H1 (cell line): ENCODE measurements around the gene NUP107. TPM values are rescaled to one million over a fixed set of nuclear protein-coding genes. Genes with fewer than 3 reads are reported as not detected.

Experiments used
- CTCF ChIA-PET: fragments of 300-600 bp; sonication (Branson Sonifier 250); formaldehyde crosslinking; loops from one replicate; lab custom pipeline; 2021; ENCODE audit not compliant: partially characterized antibody; lab: Charles Lee
- POLR2A ChIA-PET: fragments of 300-600 bp; sonication (Branson Sonifier 250); formaldehyde crosslinking; loops from one replicate; lab custom pipeline; 2021; ENCODE audit warnings: inconsistent platforms; ENCODE audit not compliant: partially characterized antibody; lab: Charles Lee
- DNase-seq, 2 experiments: peaks; one replicate each; pipeline versions ENCODE4 v3.0.0 to v3.0.0-alpha.2; 2010 to 2022; ENCODE audit warnings: low spot score in 2 of 2, low read depth in 1 of 2, mixed read lengths in 1 of 2
- FAIRE-seq: peaks from 2 replicates; lab custom pipeline; 2011; peaks lifted over from hg19 to GRCh38; lab: Jason Lieb, UNC
- H2AFZ ChIP-seq: 2 replicates; pipeline ENCODE4 v1.8.1; 2012; ENCODE audit warnings: low read length, inconsistent platforms
- H2AK5ac ChIP-seq: 2 replicates; pipeline ENCODE4 v1.6.1; 2013; ENCODE audit warnings: low read depth, low read length
- H2BK120ac ChIP-seq: replicated peaks from 2 replicates; pipeline ENCODE3; 2013; ENCODE audit warnings: low read depth, low read length, inconsistent platforms
- H2BK12ac ChIP-seq: 2 replicates; pipeline ENCODE4 v1.6.1; 2013; ENCODE audit warnings: low read depth, low read length
- H2BK15ac ChIP-seq: 2 replicates; pipeline ENCODE4 v1.6.1; 2013; ENCODE audit warnings: low read length
- H2BK20ac ChIP-seq: 2 replicates; pipeline ENCODE4 v1.6.1; 2013; ENCODE audit warnings: low read length
- H2BK5ac ChIP-seq: 2 replicates; pipeline ENCODE4 v1.6.1; 2013; ENCODE audit warnings: low read depth, low read length
- H3K14ac ChIP-seq: 2 replicates; pipeline ENCODE4 v1.6.1; 2013; ENCODE audit warnings: inconsistent platforms; ENCODE audit not compliant: insufficient read length
- H3K18ac ChIP-seq: 2 replicates; pipeline ENCODE4 v1.6.1; 2013; ENCODE audit warnings: low read length; ENCODE audit errors: extremely low read depth
- H3K23ac ChIP-seq: 2 replicates; pipeline ENCODE4 v1.6.1; 2013; ENCODE audit warnings: inconsistent platforms; ENCODE audit not compliant: insufficient read length
- H3K23me2 ChIP-seq: 2 replicates; pipeline ENCODE4 v1.6.1; 2013; ENCODE audit warnings: low read depth, low read length
- H3K27ac ChIP-seq: 2 replicates; pipeline ENCODE4 v1.6.1; 2011; ENCODE audit warnings: low read depth, low read length, inconsistent platforms
- H3K27me3 ChIP-seq, 4 experiments: replicated peaks in 1 of 4; 1 replicate in 1 of 4; 2 replicates in 3 of 4; pipeline versions ENCODE4 v1.6.1 to v1.8.1; 2011 to 2013; ENCODE audit warnings: low read length in 3 of 4, mild to moderate bottlenecking in 3 of 4, inconsistent platforms in 2 of 4, mixed read lengths in 2 of 4, moderate library complexity in 1 of 4; ENCODE audit not compliant: control insufficient read depth in 3 of 4, insufficient read depth in 3 of 4; ENCODE audit errors: extremely low read depth in 1 of 4
- H3K36me3 ChIP-seq, 4 experiments: 2 replicates each; pipeline versions ENCODE4 v1.6.1 to v1.8.1; 2011 to 2013; ENCODE audit warnings: mild to moderate bottlenecking in 4 of 4, low read length in 3 of 4, moderate library complexity in 2 of 4, control low read depth in 1 of 4, inconsistent platforms in 1 of 4; ENCODE audit not compliant: insufficient read depth in 4 of 4, control insufficient read depth in 2 of 4
- H3K4ac ChIP-seq: replicated peaks from 2 replicates; pipeline ENCODE3; 2013; ENCODE audit warnings: low read length, low read depth, mixed read lengths, inconsistent platforms; ENCODE audit not compliant: insufficient read length
- H3K4me1 ChIP-seq, 4 experiments: replicated peaks in 1 of 4; 1 replicate in 1 of 4; 2 replicates in 3 of 4; pipeline versions ENCODE4 v1.6.1 to v1.8.1; 2011 to 2013; ENCODE audit warnings: low read length in 3 of 4, inconsistent platforms in 2 of 4, mixed read lengths in 1 of 4; ENCODE audit not compliant: insufficient read depth in 4 of 4, control insufficient read depth in 3 of 4
- H3K4me2 ChIP-seq, 2 experiments: 2 replicates each; pipeline versions ENCODE4 v1.6.1 to v1.8.1; 2011 to 2013; ENCODE audit warnings: low read depth in 2 of 2, low read length in 2 of 2, control low read depth in 1 of 2, inconsistent platforms in 1 of 2, mild to moderate bottlenecking in 1 of 2; ENCODE audit not compliant: insufficient read depth in 1 of 2
- H3K4me3 ChIP-seq, 4 experiments: fragments of 200-600, 300-600 bp in 1 of 4; sonication (generic), shearing (Covaris generic), sonication (Bioruptor Twin) in 1 of 4; 2 replicates each; pipeline versions ENCODE4 v1.5.1 to v1.8.1; 2011 to 2016; ENCODE audit warnings: low read length in 4 of 4, low read depth in 3 of 4, control low read depth in 2 of 4, inconsistent platforms in 2 of 4, mild to moderate bottlenecking in 2 of 4, mixed read lengths in 1 of 4, moderate library complexity in 1 of 4; ENCODE audit not compliant: insufficient read depth in 2 of 4; ENCODE audit errors: extremely low read depth in 1 of 4
- H3K56ac ChIP-seq: replicated peaks from 2 replicates; pipeline ENCODE3; 2013; ENCODE audit warnings: low read depth, mild to moderate bottlenecking, mixed read lengths, low read length, inconsistent platforms; ENCODE audit not compliant: insufficient read length
- H3K79me1 ChIP-seq: 2 replicates; pipeline ENCODE4 v1.6.1; 2013; ENCODE audit warnings: low read depth, low read length, control low read depth
- H3K79me2 ChIP-seq, 2 experiments: 2 replicates each; pipeline versions ENCODE4 v1.6.1 to v1.8.1; 2012 to 2013; ENCODE audit warnings: low read length in 2 of 2, mild to moderate bottlenecking in 2 of 2, inconsistent platforms in 1 of 2; ENCODE audit not compliant: insufficient read depth in 2 of 2, control insufficient read depth in 1 of 2
- H3K9ac ChIP-seq, 4 experiments: replicated peaks in 1 of 4; 1 replicate in 1 of 4; 2 replicates in 3 of 4; pipeline versions ENCODE4 v1.6.1 to v1.8.1; 2011 to 2013; ENCODE audit warnings: low read depth in 3 of 4, low read length in 3 of 4, control low read depth in 2 of 4, mild to moderate bottlenecking in 2 of 4, moderate library complexity in 2 of 4, inconsistent platforms in 1 of 4; ENCODE audit errors: extremely low read depth in 1 of 4
- H3K9me3 ChIP-seq, 2 experiments: 2 replicates each; pipeline versions ENCODE4 v1.6.1 to v1.8.1; 2012 to 2013; ENCODE audit warnings: mild to moderate bottlenecking in 2 of 2, moderate library complexity in 2 of 2, control low read depth in 1 of 2, inconsistent platforms in 1 of 2, low read depth in 1 of 2, low read length in 1 of 2, mixed read lengths in 1 of 2; ENCODE audit not compliant: insufficient read depth in 2 of 2
- H4K20me1 ChIP-seq, 2 experiments: replicated peaks in 1 of 2; 2 replicates each; pipeline versions ENCODE3 to v1.8.1; 2011 to 2013; ENCODE audit warnings: inconsistent platforms in 2 of 2, low read length in 2 of 2, mild to moderate bottlenecking in 1 of 2; ENCODE audit not compliant: insufficient read depth in 2 of 2, control insufficient read depth in 1 of 2
- H4K5ac ChIP-seq: 2 replicates; pipeline ENCODE4 v1.6.1; 2013; ENCODE audit warnings: low read length, low read depth, mixed read lengths, inconsistent platforms; ENCODE audit not compliant: insufficient read length
- H4K8ac ChIP-seq: 2 replicates; pipeline ENCODE4 v1.8.0; 2013; ENCODE audit warnings: mild to moderate bottlenecking, moderate library complexity, low read length, inconsistent platforms; ENCODE audit not compliant: insufficient read depth; ENCODE audit errors: extremely low read depth
- H4K91ac ChIP-seq: replicated peaks from 2 replicates; pipeline ENCODE3; 2013; ENCODE audit warnings: low read length, mixed read lengths, inconsistent platforms; ENCODE audit not compliant: insufficient read length
- BACH1 ChIP-seq: IDR thresholded peaks from 2 replicates; pipeline ENCODE4 v1.6.1; 2012; ENCODE audit warnings: low read length, improper control_type of control experiment
- CBX5 ChIP-seq: fragments of 300-800, 300-1000 bp; sonication (generic); IDR thresholded peaks from 2 replicates; pipeline ENCODE4 v1.7.1; 2016; ENCODE audit warnings: antibody characterized with exemption, low read length, low read depth
- CBX8 ChIP-seq: fragments of 300-800, 300-1000 bp; sonication (generic); IDR thresholded peaks from 2 replicates; pipeline ENCODE4 v1.7.1; 2016; ENCODE audit warnings: low read depth, low read length, borderline replicate concordance
- EP300 ChIP-seq, 2 experiments: IDR thresholded peaks; 1 replicate in 1 of 2; 2 replicates in 1 of 2; pipeline ENCODE4 v1.6.1; 2011 to 2012; ENCODE audit warnings: low read depth in 2 of 2, low read length in 2 of 2, mild to moderate bottlenecking in 2 of 2, borderline replicate concordance in 1 of 2, inconsistent platforms in 1 of 2, moderate library complexity in 1 of 2
- FOSL1 ChIP-seq: IDR thresholded peaks from 2 replicates; pipeline ENCODE4 v1.6.1; 2011; ENCODE audit warnings: mild to moderate bottlenecking, low read depth, low read length, moderate library complexity; ENCODE audit not compliant: insufficient read depth
- NANOG ChIP-seq: IDR thresholded peaks from 2 replicates; pipeline ENCODE4 v1.6.1; 2011; ENCODE audit warnings: low read length, low read depth, mild to moderate bottlenecking, inconsistent platforms; ENCODE audit not compliant: insufficient read depth, poor library complexity, severe bottlenecking
- SIX5 ChIP-seq: IDR thresholded peaks from 2 replicates; pipeline ENCODE4 v1.6.1; 2011; ENCODE audit warnings: mild to moderate bottlenecking, low read depth, low read length
- TBP ChIP-seq: IDR thresholded peaks from 2 replicates; pipeline ENCODE4 v1.6.1; 2011; ENCODE audit warnings: low read depth, low read length, improper control_type of control experiment
- ZNF274 ChIP-seq: IDR thresholded peaks from 2 replicates; pipeline ENCODE4 v1.7.0; 2012; ENCODE audit warnings: low read length, borderline replicate concordance; ENCODE audit errors: extremely low read depth
- WGBS, 2 experiments: shearing (Covaris generic) in 1 of 2; methylation state at CpG; one replicate each; pipeline versions ENCODE4 v1.1.6 to v1.1.7; 2013 to 2015; ENCODE audit warnings: low lambda C conversion rate in 2 of 2, mixed read lengths in 2 of 2, inconsistent platforms in 1 of 2, low coverage in 1 of 2, missing lambda C conversion rate in 1 of 2; ENCODE audit not compliant: insufficient replicate concordance in 2 of 2, insufficient coverage in 1 of 2, insufficient read length in 1 of 2; ENCODE audit errors: extremely low coverage in 1 of 2, missing lambda C conversion rate in 1 of 2; 5-methylcytosine and 5-hydroxymethylcytosine counted together
- polyA plus RNA-seq, 7 experiments: library from polyadenylated mRNA; depleted of rRNA in 3 of 7; stranded (reverse) in 5 of 7; unstranded in 2 of 7; fragments of >200 nt in 5 of 7; fragments of 200-250 nt in 2 of 7; gene quantifications; 1 replicate in 5 of 7; 2 replicates in 1 of 7; 4 replicates in 1 of 7; pipeline versions ENCODE4 v1.2.1 to v1.2.3, GENCODE V29; 2011 to 2013; ENCODE audit warnings: missing spikeins in 2 of 7, mixed read lengths in 2 of 7
- total RNA-seq: library from RNA; stranded (reverse); fragmentation: NEBNext Ultra II Directional; extraction: Animal tissue kit (Norgen Biotek cat#: 25700); gene quantifications from 2 replicates; pipeline ENCODE4 v1.2.1, GENCODE V29; 2021
- TF ChIP-seq, protein P1 (sequence below): IDR thresholded peaks from 2 replicates; pipeline ENCODE4 v1.6.1; 2012; ENCODE audit warnings: low read length, inconsistent platforms
- TF ChIP-seq, protein P2 (sequence below): IDR thresholded peaks from 2 replicates; pipeline ENCODE4 v1.6.1; 2012; ENCODE audit warnings: inconsistent platforms

NUP107 gene
- total and polyA plus RNA-seq, 2 of the 8 experiments (the other 6 are each of a cell fraction or from before 2014, with no cell fraction given): 46.1 to 141 TPM

DNA sequence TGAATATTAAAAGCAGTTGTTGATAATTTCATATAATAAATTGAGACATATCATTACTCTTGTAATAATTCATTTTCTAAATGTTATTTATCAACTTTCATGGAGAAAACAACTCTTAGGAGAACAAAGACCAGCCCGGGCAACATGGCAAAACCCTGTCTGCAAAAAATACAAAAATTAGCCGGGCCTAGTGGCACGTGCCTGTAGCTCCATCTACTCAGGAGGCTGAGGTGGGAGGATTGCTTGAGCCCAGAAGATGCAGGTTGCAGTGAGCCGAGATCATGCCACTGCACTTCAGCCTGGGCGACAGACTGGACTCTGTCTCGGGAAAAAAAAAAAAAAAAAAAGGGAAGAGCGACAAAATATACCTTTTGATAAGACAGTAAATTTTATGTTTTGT lies 80.4 kb downstream of the NUP107 start:
- TF ChIP-seq EP300 (IDR thresholded peaks at IDR 0.05; ENCODE audit: borderline replicate concordance in 1 of 2, low read depth in 2 of 2, low read length in 2 of 2) (no peak), FOSL1 (no peak), NANOG (no peak), ZNF274 (no peak), SIX5 (no peak), TBP (no peak), CBX8 (no peak), BACH1 (no peak), CBX5 (no peak)
- TF ChIP-seq, protein P1, sequence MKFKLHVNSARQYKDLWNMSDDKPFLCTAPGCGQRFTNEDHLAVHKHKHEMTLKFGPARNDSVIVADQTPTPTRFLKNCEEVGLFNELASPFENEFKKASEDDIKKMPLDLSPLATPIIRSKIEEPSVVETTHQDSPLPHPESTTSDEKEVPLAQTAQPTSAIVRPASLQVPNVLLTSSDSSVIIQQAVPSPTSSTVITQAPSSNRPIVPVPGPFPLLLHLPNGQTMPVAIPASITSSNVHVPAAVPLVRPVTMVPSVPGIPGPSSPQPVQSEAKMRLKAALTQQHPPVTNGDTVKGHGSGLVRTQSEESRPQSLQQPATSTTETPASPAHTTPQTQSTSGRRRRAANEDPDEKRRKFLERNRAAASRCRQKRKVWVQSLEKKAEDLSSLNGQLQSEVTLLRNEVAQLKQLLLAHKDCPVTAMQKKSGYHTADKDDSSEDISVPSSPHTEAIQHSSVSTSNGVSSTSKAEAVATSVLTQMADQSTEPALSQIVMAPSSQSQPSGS: no peak
- TF ChIP-seq, protein P2, sequence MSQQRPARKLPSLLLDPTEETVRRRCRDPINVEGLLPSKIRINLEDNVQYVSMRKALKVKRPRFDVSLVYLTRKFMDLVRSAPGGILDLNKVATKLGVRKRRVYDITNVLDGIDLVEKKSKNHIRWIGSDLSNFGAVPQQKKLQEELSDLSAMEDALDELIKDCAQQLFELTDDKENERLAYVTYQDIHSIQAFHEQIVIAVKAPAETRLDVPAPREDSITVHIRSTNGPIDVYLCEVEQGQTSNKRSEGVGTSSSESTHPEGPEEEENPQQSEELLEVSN: no peak
- Histone ChIP-seq H4K8ac (no peak overlapping the region), H4K91ac (no peak overlapping the region), H4K5ac (no peak overlapping the region), H3K4me3 (no peak overlapping the region), H3K36me3 (peaks cover 0 to 12% (median under 1%) of the 10 kb centered on the region in 4 experiments; a peak in 2 of 8 replicates), H3K79me1 (no peaks in the 10 kb centered on the region), H3K27ac (no peak overlapping the region), H3K9ac (no peak overlapping the region), H3K14ac (no peak overlapping the region), H3K4me1 (no peaks in the 10 kb centered on the region), H2AK5ac (no peak overlapping the region), H2BK20ac (no peak overlapping the region), H3K18ac (no peak overlapping the region), H2BK120ac (no peak overlapping the region), H2BK15ac (no peak overlapping the region), H2AFZ (no peak overlapping the region), H3K4me2 (no peak overlapping the region), H3K56ac (no peak overlapping the region), H3K23me2 (no peaks in the 10 kb centered on the region), H3K9me3 (no peaks in the 10 kb centered on the region), H2BK12ac (no peak overlapping the region), H3K27me3 (no peaks in the 10 kb centered on the region), H4K20me1 (peaks cover 0 to 2% of the 10 kb centered on the region in 2 experiments), H3K79me2 (no peaks in the 10 kb centered on the region), H3K4ac (no peak overlapping the region), H3K23ac (no peak overlapping the region), H2BK5ac (no peak overlapping the region)
- WGBS, 2 experiments: 77% methylated on average over 5 of the region's 7 CpGs; no CpG with 5 or more reads in 1 of the 2 experiments
- ChIA-PET POLR2A (interaction anchor here (0.5 to 1.1 kb wide), 3 partner anchors 9 to 45 kb away, joined by 3 read pairs; no protein-coding TSS in a partner anchor), CTCF (no interaction called here)
- DNase-seq (no peak), FAIRE-seq (no peak)
